ENCODE results near the gene TAGAP.

GRCh38 chr6:159039885-159040258 lies 4.9 kb downstream of the TAGAP start:
- TF ChIP-seq POLR2AphosphoS5 (IDR thresholded peaks at IDR 0.05) (no peak), CTCF (IDR thresholded peaks at IDR 0.05) (no peak), POLR2A (IDR thresholded peaks at IDR 0.05) (no peak), EP300 (IDR thresholded peaks at IDR 0.05) (no peak)
